HG02852 (cell line): ENCODE measurements around the gene TF.

Experiments
- ATAC-seq: cut with Tn5 transposase; IDR thresholded peaks from one replicate; pipeline ENCODE4 v1.9.1; 2021; ENCODE audit warnings: mild to moderate bottlenecking, moderate library complexity; ENCODE audit not compliant: unreplicated experiment

TF gene

DNA sequence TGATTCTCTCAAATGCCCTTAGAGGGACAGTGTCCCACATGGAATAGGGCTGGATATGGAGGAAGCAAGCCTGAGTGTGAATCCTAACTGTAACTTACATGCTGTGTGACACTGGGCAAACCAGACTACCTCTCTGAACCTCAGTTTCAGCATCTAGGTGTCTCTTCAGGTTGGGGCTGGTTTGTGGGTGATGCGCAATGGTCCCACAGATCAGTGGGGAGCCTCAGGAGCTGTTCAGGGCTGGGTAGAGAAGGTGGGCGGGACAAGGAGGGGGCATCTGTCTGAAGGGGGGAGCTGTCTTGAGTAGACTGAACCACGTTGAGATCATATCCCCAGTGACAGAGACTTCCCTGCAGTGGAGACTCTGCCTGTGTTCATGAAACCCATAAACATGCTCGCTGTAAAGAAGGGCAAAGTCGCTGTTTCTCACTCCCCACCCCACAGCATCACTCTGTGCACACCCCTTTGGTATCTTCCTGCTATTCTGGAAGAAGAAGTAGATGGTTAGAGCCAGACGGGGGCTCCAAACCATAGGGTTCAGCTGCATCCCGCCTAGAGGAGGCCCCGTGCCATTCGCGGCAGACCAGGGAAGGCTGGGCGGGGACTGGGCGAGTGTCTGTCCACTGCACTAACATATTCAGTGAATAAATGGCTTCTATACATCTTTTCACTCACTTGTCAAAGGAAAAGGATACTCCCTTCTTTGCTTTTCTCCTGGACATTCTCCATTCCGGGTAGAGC lies 87.9 kb downstream of the TF start:
- ATAC-seq, result no peak

DNA sequence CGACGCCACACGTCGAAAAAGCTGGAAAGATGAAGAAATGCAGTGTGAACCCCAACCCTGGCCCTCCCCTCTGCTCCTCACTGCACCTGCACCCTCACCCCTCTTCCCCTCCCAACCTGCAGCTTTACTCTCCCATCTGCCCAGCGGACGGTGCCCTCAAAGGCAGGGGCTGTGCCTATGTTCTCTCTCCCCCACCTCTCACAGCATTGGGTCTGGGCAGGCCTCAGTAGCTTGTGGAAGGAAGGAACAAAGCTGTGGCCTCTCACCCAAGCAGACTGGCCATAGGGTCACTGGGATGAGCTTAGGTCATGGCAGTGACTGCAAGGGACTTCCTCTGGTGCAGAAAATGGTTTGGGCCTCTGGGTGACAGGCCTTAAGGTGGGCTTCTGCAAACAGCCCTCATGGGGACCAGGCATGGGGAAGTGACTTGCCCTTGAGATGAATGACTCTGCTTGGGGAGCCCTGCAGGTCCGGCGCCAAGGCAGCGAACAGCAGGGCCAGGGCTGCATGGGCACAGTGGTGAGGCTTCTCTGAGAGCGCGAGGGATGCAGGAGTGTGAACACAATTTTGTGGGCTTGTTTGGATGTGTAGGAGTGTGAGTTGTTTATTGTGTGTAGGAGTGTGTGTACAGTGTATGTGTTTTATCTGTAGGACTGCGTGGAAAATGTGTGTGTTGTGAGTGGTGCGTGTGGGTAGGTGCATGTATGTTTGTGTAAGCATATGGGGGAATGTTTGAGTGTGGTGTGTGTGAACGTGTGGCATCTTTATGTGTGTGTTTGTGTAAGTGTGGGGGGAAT lies 88.6 kb downstream of the TF start:
- ATAC-seq, result no peak

DNA sequence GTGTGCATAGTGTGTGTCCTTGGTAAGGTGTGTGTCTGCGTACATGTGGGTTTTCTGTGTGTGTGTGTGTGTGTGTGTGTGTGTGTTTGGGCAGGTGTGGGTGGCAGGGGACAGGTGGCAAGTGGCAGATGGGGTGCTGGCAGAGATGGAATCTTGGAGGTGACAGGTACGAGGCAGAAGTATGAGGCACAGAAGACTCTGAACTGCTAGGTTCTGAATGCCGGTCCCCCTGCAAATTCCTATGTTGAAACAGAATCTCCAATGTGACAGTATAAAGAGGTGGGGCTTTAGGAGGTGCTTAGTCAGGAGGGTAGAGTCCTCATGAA lies 89.2 kb downstream of the TF start:
- ATAC-seq, result no peak

DNA sequence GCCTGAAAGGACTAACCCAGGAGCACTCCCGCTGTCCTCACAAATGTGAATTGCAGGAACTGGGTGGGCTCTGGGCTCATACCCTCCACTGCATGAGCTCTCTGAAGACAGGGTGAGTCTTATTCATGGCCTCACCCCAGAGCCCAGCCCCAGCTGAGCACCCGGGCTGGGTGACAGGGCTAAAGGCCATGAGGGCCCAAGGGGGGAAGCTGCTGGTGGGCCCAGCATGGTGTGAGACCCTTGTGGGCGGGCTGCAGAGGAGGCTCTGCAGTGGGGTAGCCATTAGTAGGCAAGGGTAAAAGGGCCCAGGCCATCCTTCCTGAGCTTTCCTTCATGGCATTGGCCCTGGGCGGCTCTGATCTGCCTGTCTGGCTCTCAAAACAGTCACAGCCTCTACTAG lies 89.8 kb downstream of the TF start:
- no peak for ATAC-seq

DNA sequence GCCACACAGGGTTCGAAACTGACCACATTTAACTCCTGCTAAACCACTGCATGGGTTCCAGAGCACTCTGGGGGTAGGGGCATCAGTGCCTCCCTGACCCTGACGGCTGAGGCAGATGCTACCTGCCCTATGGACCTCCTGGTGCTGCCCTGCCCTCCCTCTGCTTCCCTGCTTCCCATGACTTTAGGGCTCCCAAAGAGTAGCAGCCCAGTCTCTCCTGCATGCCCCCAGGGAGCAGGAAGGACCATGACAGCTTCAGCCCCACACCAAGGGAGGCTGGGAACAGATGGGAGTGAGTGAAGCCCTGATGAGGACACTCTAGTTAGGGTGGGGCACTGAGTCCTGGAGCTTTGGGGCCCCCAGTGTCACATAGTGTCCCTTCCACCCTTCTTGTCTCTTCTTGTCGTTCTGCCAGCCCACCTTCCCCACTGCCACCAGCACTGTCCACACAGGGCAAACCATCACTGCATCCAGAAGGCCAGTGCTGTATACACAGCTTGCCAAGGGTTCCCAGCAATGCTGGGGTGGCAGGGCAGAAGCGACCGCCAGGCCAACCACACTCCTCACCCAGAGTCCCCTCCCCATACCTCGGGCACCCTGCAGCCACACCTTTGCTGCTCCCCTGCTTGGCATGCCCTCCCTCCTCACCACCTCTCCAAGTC lies 90.4 kb downstream of the TF start:
- no peak for ATAC-seq

DNA sequence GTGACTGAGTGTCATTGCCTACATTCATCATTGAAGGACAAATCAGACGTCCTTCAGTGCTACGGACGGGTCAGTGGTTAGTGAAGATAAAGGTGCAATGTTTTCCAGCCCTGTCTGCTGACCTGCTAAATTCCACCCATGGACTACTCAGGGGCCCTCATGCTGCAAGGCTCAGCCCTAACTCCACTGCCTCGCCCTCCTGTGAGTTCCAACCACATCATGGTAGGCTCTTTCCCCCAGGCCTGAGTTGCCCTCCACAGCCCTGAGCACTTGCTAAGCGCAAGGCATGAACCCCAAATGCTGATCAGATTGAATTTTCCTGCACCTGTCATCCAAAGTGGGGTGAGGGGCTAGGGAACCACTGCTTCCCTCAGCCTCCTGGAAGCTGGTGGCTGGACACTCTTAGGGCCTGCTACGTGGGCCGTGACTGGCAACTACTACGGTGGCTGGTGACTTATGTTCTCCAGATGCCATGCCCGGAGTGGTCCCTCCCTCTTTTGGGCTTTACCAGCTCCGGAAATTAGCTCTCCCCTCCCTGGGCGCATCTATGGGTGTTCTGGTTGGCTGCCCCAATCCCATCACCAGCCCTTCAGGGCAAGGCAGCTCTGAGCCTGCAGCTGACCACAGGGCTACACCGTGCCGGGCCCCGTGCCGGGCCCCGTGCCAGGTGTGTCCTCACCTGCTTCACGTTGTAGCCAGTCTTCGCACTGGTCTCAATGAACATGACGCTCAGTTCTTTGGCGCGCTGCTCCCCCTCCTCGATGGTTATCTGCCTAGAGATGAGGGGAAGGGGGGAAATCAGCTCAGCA lies 91.5 kb downstream of the TF start:
- no peak for ATAC-seq

DNA sequence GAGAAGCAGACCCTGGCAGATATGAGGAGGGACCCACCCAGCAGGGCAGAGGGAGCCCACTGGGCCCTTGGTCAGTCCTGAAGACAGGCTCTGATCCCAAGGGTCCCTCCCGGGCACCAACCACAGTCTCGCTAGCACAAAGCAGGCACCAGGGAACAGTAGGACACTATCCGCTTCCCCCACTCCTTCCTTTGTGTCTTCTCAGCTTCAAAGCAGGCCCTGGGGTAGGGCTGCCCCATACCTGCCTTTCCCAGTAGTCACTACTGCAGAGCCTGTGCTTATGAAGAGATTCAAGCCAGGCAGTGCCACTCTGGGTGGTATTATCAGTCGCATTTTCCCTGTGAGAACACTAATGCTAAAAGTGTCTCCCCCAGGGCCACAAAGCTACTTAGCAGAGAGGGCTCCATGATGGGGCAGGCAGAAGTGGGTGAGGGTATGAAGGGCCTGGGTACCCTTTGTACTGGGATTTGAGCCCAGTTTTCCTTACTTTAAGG lies 92.2 kb downstream of the TF start:
- no peak for ATAC-seq

DNA sequence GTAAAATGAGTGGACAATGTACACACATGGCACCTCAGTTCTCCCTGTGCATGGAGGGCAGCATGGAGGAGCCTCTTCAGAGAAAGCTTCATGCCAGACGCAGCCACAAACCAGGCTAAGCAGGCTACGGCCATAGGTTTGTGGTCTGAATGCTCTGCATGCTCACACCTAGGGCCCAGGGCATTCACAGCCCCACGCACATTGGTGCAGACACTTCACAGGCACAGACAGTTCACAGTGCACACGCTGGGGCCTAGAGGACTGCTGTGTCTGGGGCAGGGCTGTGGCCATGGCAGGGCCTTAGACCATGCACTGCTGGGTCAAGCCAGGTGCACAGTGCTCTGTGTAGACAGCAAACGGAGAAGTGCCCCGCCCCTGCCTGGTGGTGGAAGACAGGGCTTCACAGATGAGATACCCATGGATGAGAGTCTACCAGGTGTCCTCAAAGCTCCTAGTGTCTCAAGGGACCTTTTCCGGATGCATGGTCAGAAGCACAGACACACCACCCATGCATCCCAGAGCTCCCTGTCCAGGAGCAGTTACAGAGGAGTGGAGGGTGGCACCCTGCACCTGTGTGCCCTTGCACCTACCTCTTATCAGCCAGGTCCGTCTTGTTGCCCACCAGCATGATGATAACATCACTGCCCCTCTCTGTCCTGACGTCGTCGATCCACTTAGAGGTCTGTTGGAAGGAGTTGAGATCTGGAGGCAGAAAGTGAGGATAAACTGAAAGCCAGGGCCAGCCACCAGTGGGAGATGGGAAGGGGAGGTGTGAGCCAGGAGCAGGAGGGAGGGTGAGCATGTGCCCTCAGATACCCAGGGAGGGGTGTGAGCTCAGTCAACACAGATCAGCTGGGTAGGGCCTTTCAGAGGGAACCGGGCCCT lies 93.0 kb downstream of the TF start:
- no peak for ATAC-seq

DNA sequence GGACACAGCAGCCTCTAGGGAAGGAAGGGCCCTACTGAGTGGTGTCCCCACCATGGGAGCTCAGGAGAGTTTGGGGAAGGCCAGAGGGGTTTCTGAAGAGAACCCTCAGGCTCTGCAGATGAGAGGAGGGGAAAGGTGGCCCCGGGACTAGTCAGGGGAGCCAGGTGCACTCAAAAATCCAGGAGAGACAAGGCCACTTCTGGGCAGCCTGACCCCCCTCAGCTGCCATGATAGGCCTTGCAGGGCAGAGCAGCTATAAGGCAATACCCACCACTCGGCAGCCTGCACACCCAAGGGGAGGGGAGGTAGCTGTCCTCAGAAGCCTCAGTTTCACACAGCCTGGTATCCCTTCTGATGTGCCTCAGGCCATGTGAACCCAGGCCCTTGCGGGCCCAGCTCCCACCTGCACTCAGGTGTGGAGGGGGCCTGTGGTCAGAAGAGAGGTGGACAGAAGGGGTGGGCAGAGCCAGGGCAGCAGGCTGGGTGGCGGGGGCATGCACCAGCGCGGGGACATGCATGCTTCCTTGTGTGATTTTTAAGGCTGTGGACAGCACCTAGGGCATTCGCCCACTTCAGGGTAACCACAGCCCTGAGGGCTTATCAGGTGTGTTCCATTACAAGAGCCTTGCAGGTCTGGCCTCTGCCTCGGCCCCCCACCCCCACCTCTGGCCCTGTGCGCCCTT lies 94.0 kb downstream of the TF start:
- no peak for ATAC-seq

DNA sequence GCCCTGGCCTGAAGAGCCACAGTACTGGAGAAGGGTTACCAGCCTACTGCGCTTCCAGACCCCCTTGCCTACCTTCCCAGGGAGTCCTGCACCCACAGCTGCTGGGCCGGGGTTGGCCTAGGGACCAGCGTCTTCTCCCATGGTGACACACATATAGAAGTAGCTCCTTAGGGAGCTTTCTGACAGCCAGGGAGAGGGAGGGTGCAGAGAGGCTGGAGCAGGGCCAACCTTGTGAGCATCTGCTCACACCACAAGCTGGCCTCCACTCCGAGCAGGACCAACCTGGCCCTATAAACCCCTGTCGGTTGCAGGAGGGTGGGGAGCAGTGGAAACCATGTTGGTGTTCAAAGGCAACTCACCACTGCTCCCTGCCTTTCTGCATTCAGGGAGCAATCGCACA lies 94.6 kb downstream of the TF start:
- ATAC-seq, result no peak

DNA sequence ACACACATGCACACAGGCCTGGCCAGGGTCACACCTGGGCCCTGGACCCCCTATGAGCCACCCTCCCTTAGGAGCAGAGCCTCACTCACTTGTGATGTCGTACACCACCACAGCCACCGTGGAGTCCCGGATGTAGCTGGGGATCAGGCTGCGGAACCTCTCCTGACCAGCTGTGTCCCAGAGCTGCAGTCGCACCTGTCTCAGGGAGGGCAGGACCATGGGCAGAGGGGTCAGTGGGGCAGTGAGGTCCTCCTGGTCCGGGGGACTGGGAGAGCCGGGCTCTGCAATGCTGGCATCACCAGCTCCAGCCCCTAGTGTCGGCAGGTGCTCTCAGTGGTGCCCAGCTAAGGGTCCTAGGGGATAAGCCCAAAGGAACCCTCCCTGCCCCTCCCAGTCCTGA lies 95.0 kb downstream of the TF start:
- ATAC-seq, result no peak

DNA sequence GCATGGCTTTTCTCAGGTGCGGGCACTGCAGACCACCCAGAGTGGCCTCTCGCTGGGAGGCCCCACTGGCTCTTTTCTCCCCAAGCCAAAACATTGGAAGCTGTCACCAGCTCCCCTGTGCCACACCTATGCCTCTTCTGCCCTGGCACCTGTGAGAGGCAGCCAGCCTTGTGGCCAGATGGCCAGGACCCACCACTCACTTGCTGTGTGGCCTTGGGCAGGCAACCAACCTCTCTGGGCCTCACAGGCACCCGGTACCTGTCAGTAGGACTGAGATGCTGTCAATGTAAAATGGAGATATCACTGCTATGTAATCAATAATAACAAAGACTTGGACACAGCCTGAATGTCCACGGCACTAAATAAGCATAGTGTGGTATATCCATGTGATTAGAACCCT lies 96.0 kb downstream of the TF start:
- no peak for ATAC-seq

DNA sequence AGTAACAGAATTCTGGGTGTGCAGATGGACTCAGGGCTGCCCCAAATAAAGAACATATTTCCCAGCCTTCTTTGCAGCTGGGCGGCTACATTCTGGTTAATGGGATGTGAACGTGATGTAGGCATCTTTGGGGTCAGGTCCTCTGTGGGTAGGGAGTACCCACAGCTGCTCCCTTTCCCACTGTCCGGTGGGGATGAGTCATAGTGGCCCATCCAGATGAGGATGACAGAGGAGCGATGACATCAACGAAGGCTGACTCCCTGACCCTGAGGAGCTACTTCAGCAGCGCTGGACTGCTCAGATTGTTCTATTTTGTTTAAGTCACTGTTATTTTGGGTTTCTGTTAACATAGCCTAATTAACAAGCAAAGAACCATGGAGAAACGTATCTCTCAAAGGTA lies 97.4 kb downstream of the TF start:
- no peak for ATAC-seq

DNA sequence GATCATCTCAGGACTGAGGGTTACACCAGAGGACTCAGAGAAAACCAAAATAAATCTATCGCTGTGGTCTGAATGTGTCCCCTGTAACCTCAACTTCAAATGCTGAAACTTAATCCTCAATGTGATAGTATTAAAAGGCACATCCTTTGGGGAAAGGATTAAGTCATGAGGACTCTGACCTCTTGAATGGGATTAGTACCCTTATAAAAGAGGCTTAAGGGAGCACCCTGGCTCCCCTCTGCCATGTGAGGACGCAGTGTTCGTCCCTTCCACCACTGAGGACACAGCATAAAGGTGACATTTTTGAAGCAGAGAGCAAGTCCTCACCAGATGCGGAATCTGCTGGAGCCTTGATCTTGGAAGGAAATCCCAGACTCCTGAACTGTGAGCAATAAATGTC lies 98.9 kb downstream of the TF start:
- ATAC-seq, result no peak
